Measurements from ENCODE around the gene ZDHHC23. TPM values are rescaled to one million over a fixed set of nuclear protein-coding genes. Genes with fewer than 3 reads are reported as not detected.

ZDHHC23 gene, protein sequence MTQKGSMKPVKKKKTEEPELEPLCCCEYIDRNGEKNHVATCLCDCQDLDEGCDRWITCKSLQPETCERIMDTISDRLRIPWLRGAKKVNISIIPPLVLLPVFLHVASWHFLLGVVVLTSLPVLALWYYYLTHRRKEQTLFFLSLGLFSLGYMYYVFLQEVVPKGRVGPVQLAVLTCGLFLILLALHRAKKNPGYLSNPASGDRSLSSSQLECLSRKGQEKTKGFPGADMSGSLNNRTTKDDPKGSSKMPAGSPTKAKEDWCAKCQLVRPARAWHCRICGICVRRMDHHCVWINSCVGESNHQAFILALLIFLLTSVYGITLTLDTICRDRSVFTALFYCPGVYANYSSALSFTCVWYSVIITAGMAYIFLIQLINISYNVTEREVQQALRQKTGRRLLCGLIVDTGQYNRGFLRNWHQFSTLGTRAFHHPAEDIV
- 3.4 to 4.4 TPM (median 3.6 TPM) in 5 replicates for total RNA-seq (2022; extraction: Qiagen RNA extraction)

DNA sequence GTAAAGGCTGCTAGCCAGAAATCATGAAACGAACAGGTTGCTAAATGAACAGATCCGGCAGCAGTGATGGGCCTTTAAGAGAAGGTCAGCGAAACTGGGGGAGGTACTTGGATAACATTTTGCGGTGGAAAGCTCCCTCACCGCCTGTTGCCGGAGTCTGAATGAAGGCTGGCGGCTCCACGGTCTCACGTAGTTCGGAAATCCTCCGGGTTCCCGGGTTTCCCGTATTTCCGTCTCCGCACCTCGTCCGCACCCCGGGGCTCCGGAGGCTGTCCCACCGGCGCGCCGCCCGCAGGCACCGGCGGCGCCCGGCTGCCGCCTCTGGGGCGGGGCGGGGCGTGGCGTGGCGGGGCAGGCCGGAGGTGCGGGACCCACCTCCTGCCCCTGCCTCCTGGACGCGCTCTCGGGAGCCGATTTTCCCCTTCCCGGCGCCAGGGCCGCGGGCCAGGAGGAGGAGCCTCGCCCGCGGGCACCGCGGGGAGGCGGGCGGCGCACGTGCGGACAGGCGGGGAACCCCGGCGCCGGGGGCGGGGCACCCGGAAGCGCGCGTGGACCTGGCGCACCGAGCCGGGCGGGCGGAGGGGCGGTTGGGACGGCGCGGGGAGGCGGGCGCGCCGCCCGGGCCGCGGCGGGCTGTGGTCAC, at the start of gene ZDHHC23:
TSS of gene ZDHHC23 (plus strand) at position 642 of the 643 bp plus-strand sequence. CDS start 790 bp downstream, outside the sequence.

Other genes with a start within 250 kb of the ZDHHC23 start
- gene NAA50, start 201.8 kb upstream of the ZDHHC23 start, total RNA-seq (2022; extraction: Qiagen RNA extraction): 147 to 179 TPM (median 161 TPM) in 5 replicates
- 17.1 to 21.4 TPM (median 18.5 TPM) in 5 replicates for gene ATP6V1A, start 201.0 kb upstream of the ZDHHC23 start, total RNA-seq (2022; extraction: Qiagen RNA extraction)
- 0.23 to 1.2 TPM (median 0.43 TPM) in 5 replicates for gene GRAMD1C, start 109.2 kb upstream of the ZDHHC23 start, total RNA-seq (2022; extraction: Qiagen RNA extraction)
- gene CCDC191, start 108.5 kb downstream of the ZDHHC23 start, total RNA-seq (2022; extraction: Qiagen RNA extraction): 1.7 to 2.5 TPM (median 2.0 TPM) in 5 replicates
- gene QTRT2, start 108.7 kb downstream of the ZDHHC23 start, total RNA-seq (2022; extraction: Qiagen RNA extraction): 22.7 to 29.9 TPM (median 24.1 TPM) in 5 replicates
- gene DRD3, start 231.0 kb downstream of the ZDHHC23 start, total RNA-seq (2022; extraction: Qiagen RNA extraction): not detected in 5 replicates

All from A549 treated with CORT108297 at 1 μM for 4 hours (cell line).